ENCODE results near the gene ETS2.

Gene ETS2

DNA sequence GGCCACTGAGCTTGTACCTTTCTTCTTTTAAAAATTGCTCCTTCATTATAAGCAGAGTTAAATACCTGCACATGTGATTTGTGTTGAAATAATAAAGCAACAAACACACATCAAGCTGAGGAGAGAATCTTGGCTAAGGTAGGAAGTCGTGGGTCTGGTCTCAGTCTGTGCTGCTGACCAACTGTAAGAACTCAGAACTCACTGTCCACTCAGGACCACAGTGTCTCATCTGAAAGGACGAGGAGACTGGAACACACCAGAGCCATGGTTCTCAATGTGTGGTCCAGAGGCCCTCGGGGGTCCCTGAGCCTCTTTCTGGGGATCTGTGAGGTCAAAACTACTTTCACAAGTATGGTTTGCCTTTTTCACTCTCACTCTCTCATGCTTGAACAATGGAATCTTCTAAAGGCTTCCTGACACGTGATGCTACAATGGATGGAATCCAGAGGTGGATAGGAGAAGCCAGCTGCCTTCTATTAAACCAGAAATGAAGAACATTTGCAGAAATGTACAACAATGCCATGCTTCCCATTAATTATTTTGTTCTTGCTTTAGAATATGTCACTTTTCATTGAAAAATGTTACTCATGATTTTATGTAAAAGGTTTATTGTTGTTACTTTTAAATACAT, 17.3 kb upstream of the ETS2 start:
- H3K9me2 ChIP-seq (replicated peaks; ENCODE audit: insufficient read depth, low read length) = no peaks in the 10 kb centered on the region
- no peak overlapping the region for H2AFZ ChIP-seq (ENCODE audit: low read depth, low read length, severe bottlenecking)
- no peaks in the 10 kb centered on the region for H4K20me1 ChIP-seq (ENCODE audit: low read depth, low read length)
- H3K27ac ChIP-seq (ENCODE audit: low read depth, low read length) = no peak overlapping the region
- H3K9ac ChIP-seq (ENCODE audit: low read length) = no peak overlapping the region
- no peak overlapping the region for H3K4me2 ChIP-seq (ENCODE audit: low read depth, low read length, poor library complexity, severe bottlenecking)
- TF ChIP-seq EZH2phosphoT487 (conservative IDR thresholded peaks at IDR 0.05; ENCODE audit: low read length) = no peak
- TF ChIP-seq, protein P1, sequence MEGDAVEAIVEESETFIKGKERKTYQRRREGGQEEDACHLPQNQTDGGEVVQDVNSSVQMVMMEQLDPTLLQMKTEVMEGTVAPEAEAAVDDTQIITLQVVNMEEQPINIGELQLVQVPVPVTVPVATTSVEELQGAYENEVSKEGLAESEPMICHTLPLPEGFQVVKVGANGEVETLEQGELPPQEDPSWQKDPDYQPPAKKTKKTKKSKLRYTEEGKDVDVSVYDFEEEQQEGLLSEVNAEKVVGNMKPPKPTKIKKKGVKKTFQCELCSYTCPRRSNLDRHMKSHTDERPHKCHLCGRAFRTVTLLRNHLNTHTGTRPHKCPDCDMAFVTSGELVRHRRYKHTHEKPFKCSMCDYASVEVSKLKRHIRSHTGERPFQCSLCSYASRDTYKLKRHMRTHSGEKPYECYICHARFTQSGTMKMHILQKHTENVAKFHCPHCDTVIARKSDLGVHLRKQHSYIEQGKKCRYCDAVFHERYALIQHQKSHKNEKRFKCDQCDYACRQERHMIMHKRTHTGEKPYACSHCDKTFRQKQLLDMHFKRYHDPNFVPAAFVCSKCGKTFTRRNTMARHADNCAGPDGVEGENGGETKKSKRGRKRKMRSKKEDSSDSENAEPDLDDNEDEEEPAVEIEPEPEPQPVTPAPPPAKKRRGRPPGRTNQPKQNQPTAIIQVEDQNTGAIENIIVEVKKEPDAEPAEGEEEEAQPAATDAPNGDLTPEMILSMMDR (IDR thresholded peaks at IDR 0.05; ENCODE audit: insufficient read depth, low read length, poor library complexity, severe bottlenecking) = no peak
- H3K27me3 ChIP-seq (ENCODE audit: low read length) = no peaks in the 10 kb centered on the region
- H3K79me2 ChIP-seq (ENCODE audit: insufficient read depth, low read length) = no peaks in the 10 kb centered on the region
- H3K4me3 ChIP-seq (ENCODE audit: insufficient read depth, low read length, poor library complexity, severe bottlenecking) = no peak overlapping the region
- no peaks in the 10 kb centered on the region for H3F3A ChIP-seq (ENCODE audit: insufficient read depth)
- H3K36me3 ChIP-seq (ENCODE audit: low read length) = no peaks in the 10 kb centered on the region
- H3K9me3 ChIP-seq (ENCODE audit: insufficient read depth, low read length) = no peaks in the 10 kb centered on the region

DNA sequence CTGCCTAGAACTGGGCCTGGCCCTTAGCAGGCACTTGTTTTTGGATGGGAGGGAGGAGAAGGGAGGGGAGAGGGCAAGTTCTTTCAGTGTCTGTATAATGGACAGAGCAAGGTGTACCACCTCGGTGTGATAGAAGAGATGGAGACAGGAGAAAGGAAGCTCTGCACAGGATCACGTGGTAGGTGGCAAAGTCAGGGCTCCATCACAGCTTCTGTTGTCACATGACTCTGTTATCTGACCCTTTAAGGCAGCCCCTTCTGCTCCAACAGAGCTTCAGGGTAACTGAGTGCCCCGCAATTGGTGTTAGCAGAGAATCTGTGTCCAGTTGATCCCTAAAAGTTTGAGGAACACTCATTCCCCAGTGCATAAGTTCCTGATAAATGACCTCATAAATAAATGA, 16.5 kb upstream of the ETS2 start:
- no peak overlapping the region for H3K27ac ChIP-seq (ENCODE audit: low read depth, low read length)
- H2AFZ ChIP-seq (ENCODE audit: low read depth, low read length, severe bottlenecking) = no peak overlapping the region

DNA sequence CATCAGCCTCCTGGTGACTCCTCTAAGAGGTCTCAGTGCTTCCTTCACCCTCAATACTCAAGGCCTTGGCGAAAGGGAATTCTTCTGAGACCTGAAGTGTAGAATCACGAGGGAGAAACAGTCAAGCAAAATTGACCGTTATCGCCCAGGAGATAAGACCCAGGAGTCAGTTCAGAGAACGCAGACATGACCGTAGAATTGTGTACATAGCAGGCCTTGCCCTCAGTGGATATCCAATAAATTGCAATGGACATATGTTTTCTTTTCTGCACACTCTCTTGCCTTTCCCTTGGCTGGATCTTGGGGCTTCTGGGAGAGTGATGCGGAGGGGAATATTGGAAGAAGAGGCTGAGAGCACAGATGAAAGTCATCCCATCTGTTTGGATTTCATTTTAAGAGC, 15.7 kb upstream of the ETS2 start:
- H3K27me3 ChIP-seq (ENCODE audit: low read length) = no peaks in the 10 kb centered on the region
- no peak overlapping the region for H3K9ac ChIP-seq (ENCODE audit: low read length)
- no peaks in the 10 kb centered on the region for H3F3A ChIP-seq (ENCODE audit: insufficient read depth)
- H3K4me3 ChIP-seq (ENCODE audit: insufficient read depth, low read length, poor library complexity, severe bottlenecking) = no peak overlapping the region
- H4K20me1 ChIP-seq (ENCODE audit: low read depth, low read length) = no peaks in the 10 kb centered on the region
- H3K27ac ChIP-seq (ENCODE audit: low read depth, low read length) = no peak overlapping the region
- no peaks in the 10 kb centered on the region for H3K79me2 ChIP-seq (ENCODE audit: insufficient read depth, low read length)
- no peaks in the 10 kb centered on the region for H3K9me3 ChIP-seq (ENCODE audit: insufficient read depth, low read length)
- no peaks in the 10 kb centered on the region for H3K36me3 ChIP-seq (ENCODE audit: low read length)
- H3K4me2 ChIP-seq (ENCODE audit: low read depth, low read length, poor library complexity, severe bottlenecking) = no peak overlapping the region
- no peaks in the 10 kb centered on the region for H3K9me2 ChIP-seq (replicated peaks; ENCODE audit: insufficient read depth, low read length)
- TF ChIP-seq, protein P1 (IDR thresholded peaks at IDR 0.05; ENCODE audit: insufficient read depth, low read length, poor library complexity, severe bottlenecking) = no peak
- no peak for TF ChIP-seq EZH2phosphoT487 (conservative IDR thresholded peaks at IDR 0.05; ENCODE audit: low read length)
- H2AFZ ChIP-seq (ENCODE audit: low read depth, low read length, severe bottlenecking) = no peak overlapping the region

More for the DNA sequence above, 16.5 kb upstream of the ETS2 start:
- TF ChIP-seq EZH2phosphoT487 (conservative IDR thresholded peaks at IDR 0.05; ENCODE audit: low read length) = no peak
- TF ChIP-seq, protein P1 (IDR thresholded peaks at IDR 0.05; ENCODE audit: insufficient read depth, low read length, poor library complexity, severe bottlenecking) = no peak
- Histone ChIP-seq H3F3A (ENCODE audit: insufficient read depth) (no peaks in the 10 kb centered on the region), H3K4me2 (ENCODE audit: low read depth, low read length, poor library complexity, severe bottlenecking) (no peak overlapping the region), H4K20me1 (ENCODE audit: low read depth, low read length) (no peaks in the 10 kb centered on the region), H3K9me3 (ENCODE audit: insufficient read depth, low read length) (no peaks in the 10 kb centered on the region), H3K9me2 (replicated peaks; ENCODE audit: insufficient read depth, low read length) (no peaks in the 10 kb centered on the region), H3K27me3 (ENCODE audit: low read length) (no peaks in the 10 kb centered on the region), H3K4me3 (ENCODE audit: insufficient read depth, low read length, poor library complexity, severe bottlenecking) (no peak overlapping the region), H3K9ac (ENCODE audit: low read length) (no peak overlapping the region), H3K79me2 (ENCODE audit: insufficient read depth, low read length) (no peaks in the 10 kb centered on the region), H3K36me3 (ENCODE audit: low read length) (no peaks in the 10 kb centered on the region)
